ENCODE measurements around the gene MRPS18B. TPM values are rescaled to one million over a fixed set of nuclear protein-coding genes. Genes with fewer than 3 reads are reported as not detected.

Gene MRPS18B
- total RNA-seq, 4 donors from 2014 or later = 35.7 to 67.4 (median 43.0) TPM

- no peak for TF ChIP-seq CTCF (IDR thresholded peaks at IDR 0.05)
- no peak for DNase-seq (ENCODE audit: low spot score)
- no peak for ATAC-seq (ENCODE audit: low FRiP score)
These were observed 53.3 kb downstream of the MRPS18B start for GRCh38 chr6:30670760-30671527.

- DNase-seq (ENCODE audit: low spot score) (peak; percentile 96), ATAC-seq (ENCODE audit: low FRiP score) (peak; percentile 84)
- peak in 2 of 3 donors; percentile 19 to 52 for TF ChIP-seq CTCF (IDR thresholded peaks at IDR 0.05)
These were observed 55.0 kb downstream of the MRPS18B start, which contains the start of gene DHX16 for GRCh38 chr6:30672445-30673253. TSS of gene DHX16 (minus strand) at chr6:30673006. CDS start at chr6:30672841, 165 bp downstream.

Small RNA genes lying within 50 kb of the gene (small RNA-seq; reads per million reads assigned to genes)
- gene MIR877 = 4.5 reads per million, percentile 74 among the genes with 10 or more reads in this experiment

Other genes starting within 250 kb of the MRPS18B start
- gene HLA-E, start 128.3 kb upstream of the MRPS18B start, total RNA-seq = 1,000 to 10,000 TPM in 1 of 4 donors, 100 to 1,000 TPM in 3; 562 to 1,653 (median 781) TPM
- gene GNL1, start 61.4 kb upstream of the MRPS18B start, total RNA-seq = 10 to 100 TPM; 40.1 to 50.6 (median 43.7) TPM
- 10 to 100 TPM in 1 of 4 donors, 1 to 10 TPM in 3; 5.0 to 10.4 (median 7.5) TPM for gene PRR3, start 60.5 kb upstream of the MRPS18B start, total RNA-seq
- gene ABCF1, start 46.4 kb upstream of the MRPS18B start, total RNA-seq = 10 to 100 TPM; 34.4 to 86.0 (median 51.1) TPM
- gene PPP1R10, start 597 bp upstream of the MRPS18B start, total RNA-seq = 10 to 100 TPM; 26.3 to 89.4 (median 42.0) TPM
- 1 to 10 TPM; 3.2 to 7.1 (median 5.8) TPM for gene ATAT1, start 9.0 kb downstream of the MRPS18B start, total RNA-seq
- 10 to 100 TPM in 1 of 4 donors, 1 to 10 TPM in 3; 4.7 to 11.2 (median 7.3) TPM for gene C6orf136, start 29.3 kb downstream of the MRPS18B start, total RNA-seq
- gene DHX16, start 55.2 kb downstream of the MRPS18B start, total RNA-seq = 10 to 100 TPM; 19.5 to 28.1 (median 24.3) TPM
- 10 to 100 TPM; 25.5 to 55.7 (median 43.4) TPM for gene PPP1R18, start 68.8 kb downstream of the MRPS18B start, total RNA-seq
- 1 to 10 TPM; 2.9 to 5.8 (median 3.7) TPM for gene NRM, start 73.1 kb downstream of the MRPS18B start, total RNA-seq
- 10 to 100 TPM in 1 of 4 donors, 1 to 10 TPM in 3; 6.2 to 15.0 (median 7.2) TPM for gene MDC1, start 99.4 kb downstream of the MRPS18B start, total RNA-seq
- 100 to 1,000 TPM; 229 to 281 (median 256) TPM for gene TUBB, start 102.5 kb downstream of the MRPS18B start, total RNA-seq
- gene FLOT1, start 124.8 kb downstream of the MRPS18B start, total RNA-seq = 100 to 1,000 TPM in 3 of 4 donors, 10 to 100 TPM in 1; 90.2 to 156 (median 142) TPM
- gene IER3, start 126.7 kb downstream of the MRPS18B start, total RNA-seq = 100 to 1,000 TPM in 1 of 4 donors, 10 to 100 TPM in 2, 1 to 10 TPM in 1; 6.8 to 224 (median 43.4) TPM

Data from omental fat pad (tissue), 4 donors.